ENCODE data around the gene NAPA. TPM values are rescaled to one million over a fixed set of nuclear protein-coding genes. Genes with fewer than 3 reads are reported as not detected.

Gene NAPA
- total and polyA plus RNA-seq, 10 of the 15 experiments (the other 5 are each of a cell fraction or from before 2014, with no cell fraction given) = 8.2 to 193 (median 102) TPM

- in situ Hi-C loops (cut with MboI) = no loop called here
- Histone ChIP-seq H3K79me2 (ENCODE audit: control insufficient read depth, insufficient read depth, low read length) (peaks cover 12% of the 10 kb centered on the region), H3K36me3 (ENCODE audit: control insufficient read depth in 2 of 2, insufficient read depth in 2 of 2, low read length in 1 of 2) (peaks cover 0 to 8% of the 10 kb centered on the region in 2 experiments; a peak in 2 of 4 replicates), H4K20me1 (ENCODE audit: control insufficient read depth, insufficient read depth) (no peaks in the 10 kb centered on the region), H3K4me1 (ENCODE audit: control insufficient read depth, insufficient read depth, low read length) (peaks cover 35% of the 10 kb centered on the region), H3K4me3 (peak within 1 kb of the TSS; percentile 96), H2AFZ (ENCODE audit: control insufficient read depth, low read depth, low read length) (peak within 1 kb of the TSS; percentile 98), H3K9me3 (replicated peaks; ENCODE audit: control insufficient read depth, insufficient read depth, low read length) (no peaks in the 10 kb centered on the region), H3K9ac (ENCODE audit: control insufficient read depth, insufficient read depth, low read length) (peak within 1 kb of the TSS; percentile 91), H3K27ac (ENCODE audit: control insufficient read depth, insufficient read depth) (peak within 1 kb of the TSS; percentile 89), H3K27me3 (replicated peaks in 1 of 2; ENCODE audit: control insufficient read depth in 2 of 2, insufficient read depth in 2 of 2, low read length in 1 of 2) (no peaks in the 10 kb centered on the region), H3K4me2 (ENCODE audit: control insufficient read depth, insufficient read depth) (peak within 1 kb of the TSS; percentile 93)
- ChIA-PET POLR2A (interaction anchor here (0.6 to 2.5 kb wide), 4 partner anchors 32 to 1134 kb away, joined by 3 to 12 read pairs (median 3); no protein-coding TSS in a partner anchor), CTCF (interaction anchor here (0.7 to 3.5 kb wide), 22 partner anchors 19 to 311 kb away, joined by 3 to 34 read pairs (median 4); partner anchors contain the start of genes DHX34 and NAPA), RAD21 (ENCODE audit: unreplicated experiment) (interaction anchor here (0.7 to 1.8 kb wide), 6 partner anchors 31 to 1156 kb away, joined by 3 to 14 read pairs (median 4); partner anchors contain the start of gene NAPA), SMC1A (ENCODE audit: uncharacterized antibody, unreplicated experiment) (interaction anchor here (0.8 to 3.1 kb wide), 8 partner anchors 27 to 223 kb away, joined by 3 to 16 read pairs (median 4); partner anchors contain the start of gene NAPA)
- BruUV-seq (replicated peaks) = TSS peak; percentile 96
- 1% methylated on average over 57 of the region's 57 CpGs for WGBS (ENCODE audit: insufficient coverage, insufficient replicate concordance, low lambda C conversion rate, missing lambda C conversion rate)
- DNase-seq (ENCODE audit: low read depth, low spot score) = peak; percentile 57
- intact Hi-C loops (cut with micrococcal nuclease; ENCODE audit: unreplicated experiment) = loop anchor here (2.0 kb wide), 2 partner anchors 31 to 47 kb away; partner anchors contain the start of gene NAPA
- ATAC-seq = peak; percentile 88
- FAIRE-seq = peak; percentile 84
- TF ChIP-seq LARP7 (IDR thresholded peaks at IDR 0.05) (peak; percentile 56; the same call in 1 of the 2 replicates), MAX (IDR thresholded peaks at IDR 0.05; ENCODE audit: low read depth, low read length) (no peak), RELA (IDR thresholded peaks at IDR 0.05; ENCODE audit: borderline replicate concordance, partially characterized antibody) (peak; percentile 52), ASH2L (IDR thresholded peaks at IDR 0.05; ENCODE audit: borderline replicate concordance, low read depth) (peak; percentile 82; the same call in 1 of the 2 replicates), CHD2 (IDR thresholded peaks at IDR 0.05; ENCODE audit: borderline replicate concordance, low read depth, low read length) (no peak), ZBTB40 (IDR thresholded peaks at IDR 0.05; ENCODE audit: borderline replicate concordance) (peak; percentile 44; the same call in 1 of the 2 replicates), RCOR1 (conservative IDR thresholded peaks at IDR 0.05; ENCODE audit: low read depth, low read length) (no peak), E4F1 (IDR thresholded peaks at IDR 0.05; ENCODE audit: borderline replicate concordance, partially characterized antibody) (peak; percentile 69), IKZF2 (IDR thresholded peaks at IDR 0.05) (peak in 1 of 2 experiments; percentile 40; a peak in 1 of 4 replicates), TAF1 (IDR thresholded peaks at IDR 0.05; ENCODE audit: borderline replicate concordance, low read depth, low read length) (peak; percentile 90; the same call in 1 of the 2 replicates), ELK1 (IDR thresholded peaks at IDR 0.05; ENCODE audit: low read depth, low read length) (no peak), SUPT20H (IDR thresholded peaks at IDR 0.05; ENCODE audit: borderline replicate concordance, control insufficient read depth, low read depth, low read length) (no peak), PAX8 (IDR thresholded peaks at IDR 0.05) (no peak)
Measured at GRCh38 chr19:47483800-47484690, 30.8 kb downstream of the NAPA start, which contains the start of gene KPTN. TSS of gene KPTN (minus strand) at chr19:47484219. CDS start at chr19:47484160, 59 bp downstream.

Measured in GM12878 (cell line).